GM12872 (cell line): ENCODE data around the gene PRDM15.

Experiments used
- CTCF ChIP-seq: IDR thresholded peaks from 3 replicates; pipeline ENCODE4 v1.5.1; 2011; ENCODE audit warnings: low read depth, mild to moderate bottlenecking, low read length, moderate library complexity; ENCODE audit not compliant: insufficient read depth

Gene PRDM15

GRCh38 chr21:41866274-41866809 lies 12.8 kb downstream of the PRDM15 start:
- no peak for TF ChIP-seq CTCF

- no peak for TF ChIP-seq CTCF
Measured at GRCh38 chr21:41865002-41865777, 14.0 kb downstream of the PRDM15 start.

GRCh38 chr21:41864311-41865001 lies 14.7 kb downstream of the PRDM15 start:
- no peak for TF ChIP-seq CTCF

- TF ChIP-seq CTCF, result no peak
Measured at GRCh38 chr21:41863439-41863740, 15.8 kb downstream of the PRDM15 start.

- TF ChIP-seq CTCF, result 0 out of 3 replicates have a peak, but pooled peaks have one; percentile 35
Measured at GRCh38 chr21:41861987-41862386, 17.2 kb downstream of the PRDM15 start.

GRCh38 chr21:41861255-41861654 lies 17.9 kb downstream of the PRDM15 start:
- no peak for TF ChIP-seq CTCF

- no peak for TF ChIP-seq CTCF
Measured at GRCh38 chr21:41859297-41859980, 19.7 kb downstream of the PRDM15 start.
